Neuron (in vitro differentiated cells): ENCODE results near the gene TERT.
"Not testable (repeated sequence)": the region's sequence is repeated elsewhere in the genome, so short reads cannot be mapped to it uniquely, and the experiment has no call there.

Source experiments
- H2AFZ ChIP-seq: one replicate; pipeline ENCODE4 v1.6.1; 2013; ENCODE audit warnings: low read depth, mild to moderate bottlenecking, inconsistent platforms, low read length, moderate library complexity
- H3K27me3 ChIP-seq: one replicate; pipeline ENCODE4 v1.6.1; 2013; ENCODE audit warnings: low read length; ENCODE audit not compliant: insufficient read depth
- H3K36me3 ChIP-seq: one replicate; pipeline ENCODE4 v1.6.1; 2013; ENCODE audit warnings: low read length; ENCODE audit not compliant: insufficient read depth
- H3K4me1 ChIP-seq: one replicate; pipeline ENCODE4 v1.6.1; 2013; ENCODE audit warnings: low read length; ENCODE audit not compliant: insufficient read depth
- H3K4me3 ChIP-seq: 2 replicates; pipeline ENCODE4 v1.5.1; 2013; ENCODE audit warnings: mild to moderate bottlenecking, low read length, moderate library complexity
- H3K9me3 ChIP-seq: one replicate; pipeline ENCODE4 v1.6.1; 2013; ENCODE audit warnings: low read length

The TERT gene

DNA sequence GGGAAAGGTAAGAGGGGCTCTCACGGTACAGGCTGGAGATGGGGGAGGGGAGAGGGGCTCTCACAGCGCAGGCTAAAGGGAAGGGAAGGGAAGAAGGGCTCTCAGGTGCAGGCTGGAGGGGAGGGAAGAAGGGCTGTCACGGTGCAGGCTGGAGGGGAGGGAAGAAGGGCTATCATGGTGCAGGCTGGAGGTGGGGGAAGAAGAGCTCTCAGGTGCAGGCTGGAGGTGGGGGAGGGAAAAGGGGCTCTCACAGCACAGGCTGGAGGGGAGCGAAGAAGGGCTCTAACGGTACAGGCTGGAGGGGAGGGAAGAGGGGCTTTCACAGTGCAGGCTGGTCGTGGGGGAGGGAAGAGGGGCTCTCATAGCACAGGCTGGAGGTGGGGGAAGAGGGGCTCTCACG is 65.0 kb downstream of the TERT start:
- no peaks in the 10 kb centered on the region for H3K36me3 ChIP-seq
- H2AFZ ChIP-seq: no peak overlapping the region
- no peak overlapping the region for H3K4me3 ChIP-seq
- no peaks in the 10 kb centered on the region for H3K4me1 ChIP-seq
- H3K9me3 ChIP-seq: no peaks in the 10 kb centered on the region
- H3K27me3 ChIP-seq: peaks cover 17% of the 10 kb centered on the region

DNA sequence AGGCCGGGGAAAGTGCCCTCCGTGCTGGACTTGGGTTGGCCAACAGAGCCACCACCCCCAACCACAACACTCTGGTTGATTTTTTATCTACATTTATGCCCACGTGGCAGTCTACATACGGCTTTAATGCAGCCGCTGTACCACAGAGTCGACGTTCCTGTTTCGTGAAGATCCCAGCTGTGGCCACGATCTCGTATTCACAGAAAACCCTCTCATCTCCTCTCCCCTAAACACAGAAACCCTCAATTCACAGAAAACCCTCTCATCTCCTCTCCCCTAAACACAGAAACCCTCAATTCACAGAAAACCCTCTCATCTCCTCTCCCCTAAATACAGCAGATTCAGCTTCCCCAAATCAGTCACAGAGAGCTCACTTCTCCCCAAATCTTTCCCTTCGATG is 65.8 kb downstream of the TERT start:
- not testable (repeated sequence) for H2AFZ ChIP-seq, H3K4me3 ChIP-seq, H3K36me3 ChIP-seq, H3K4me1 ChIP-seq, H3K9me3 ChIP-seq
- H3K27me3 ChIP-seq: peaks cover 18% of the 10 kb centered on the region

DNA sequence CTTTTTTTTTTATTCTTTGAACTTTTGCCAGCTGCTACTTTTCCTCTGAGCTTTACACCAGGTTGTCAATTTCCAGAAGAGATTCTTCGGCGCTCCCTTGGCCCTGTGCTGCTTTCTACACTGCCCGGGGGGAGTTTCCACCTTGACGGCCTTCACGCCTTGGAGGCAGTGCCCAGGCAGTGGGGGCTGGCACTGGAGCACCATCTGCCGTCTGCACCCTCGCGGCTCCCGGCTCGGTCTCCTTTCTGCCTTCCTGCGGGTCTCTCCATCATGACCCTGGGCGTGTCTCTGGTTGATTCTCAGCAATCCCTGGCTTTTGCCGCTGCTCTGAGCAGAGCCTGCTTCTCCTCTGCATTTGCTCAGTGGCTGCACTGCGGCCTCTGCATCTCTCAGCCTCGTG is 66.7 kb downstream of the TERT start:
- Histone ChIP-seq H3K36me3 (no peaks in the 10 kb centered on the region), H2AFZ (no peak overlapping the region), H3K27me3 (peaks cover 20% of the 10 kb centered on the region)

DNA sequence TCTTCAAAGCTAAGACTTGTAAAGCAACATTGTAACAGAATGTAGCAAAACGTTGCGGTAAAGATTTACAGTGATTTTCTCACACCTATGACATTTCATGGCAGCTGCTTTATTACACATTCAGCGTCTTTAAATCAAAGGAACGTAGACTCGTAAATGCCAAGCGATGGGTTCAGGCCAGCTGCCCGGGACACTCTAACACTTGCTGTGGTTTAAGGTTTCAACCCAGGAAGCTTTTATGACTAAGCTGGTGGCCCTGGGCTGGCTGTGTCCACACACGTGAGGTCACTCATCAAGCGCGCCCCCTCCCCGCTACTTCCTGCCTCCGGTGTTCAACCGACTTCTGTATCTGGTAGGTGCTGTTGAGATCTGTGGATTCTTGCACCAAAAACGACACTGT is 67.2 kb downstream of the TERT start:
- H3K27me3 ChIP-seq: peaks cover 20% of the 10 kb centered on the region
- no peak overlapping the region for H3K4me3 ChIP-seq
- no peaks in the 10 kb centered on the region for H3K36me3 ChIP-seq
- H3K9me3 ChIP-seq: no peaks in the 10 kb centered on the region
- no peak overlapping the region for H2AFZ ChIP-seq
- no peaks in the 10 kb centered on the region for H3K4me1 ChIP-seq

More for the DNA sequence above, 66.7 kb downstream of the TERT start:
- Histone ChIP-seq H3K4me3 (no peak overlapping the region), H3K4me1 (no peaks in the 10 kb centered on the region), H3K9me3 (no peaks in the 10 kb centered on the region)

DNA sequence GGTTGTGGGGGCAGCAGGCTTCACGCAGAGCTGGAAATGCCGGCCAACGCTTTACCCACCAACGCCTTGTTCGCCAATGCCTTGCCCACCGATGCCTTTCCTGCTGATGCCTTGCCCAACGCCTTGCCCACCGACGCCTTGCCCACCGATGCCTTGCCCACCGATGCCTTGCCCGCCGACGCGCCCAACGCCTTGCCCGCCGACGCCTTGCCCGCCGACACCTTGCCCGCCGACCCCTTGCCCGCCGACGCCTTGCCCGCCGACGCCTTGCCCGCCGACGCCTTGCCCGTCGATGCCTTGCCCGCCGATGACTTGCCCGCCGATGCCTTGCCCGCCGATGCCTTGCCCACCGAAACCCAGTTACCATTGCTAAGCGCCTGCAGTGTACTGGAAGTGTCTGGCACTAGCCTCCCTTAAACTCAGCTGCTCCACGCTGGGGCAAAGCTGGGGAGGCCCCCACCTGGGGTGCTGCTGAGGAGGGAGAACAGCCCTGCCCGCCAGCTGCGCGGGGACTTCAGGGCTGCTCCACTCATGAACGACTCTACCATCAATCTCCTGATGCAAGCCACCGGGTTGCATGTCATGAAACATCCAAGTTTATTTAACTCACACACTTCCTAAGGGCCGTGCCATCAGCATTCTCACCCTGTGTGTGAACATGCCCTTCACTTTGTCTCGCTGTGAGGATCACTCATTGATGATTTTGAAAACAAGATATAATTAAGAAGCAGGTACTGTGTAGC is 67.9 kb downstream of the TERT start:
- Histone ChIP-seq H3K36me3 (no peaks in the 10 kb centered on the region), H3K4me1 (no peaks in the 10 kb centered on the region), H3K4me3 (no peak overlapping the region)

DNA sequence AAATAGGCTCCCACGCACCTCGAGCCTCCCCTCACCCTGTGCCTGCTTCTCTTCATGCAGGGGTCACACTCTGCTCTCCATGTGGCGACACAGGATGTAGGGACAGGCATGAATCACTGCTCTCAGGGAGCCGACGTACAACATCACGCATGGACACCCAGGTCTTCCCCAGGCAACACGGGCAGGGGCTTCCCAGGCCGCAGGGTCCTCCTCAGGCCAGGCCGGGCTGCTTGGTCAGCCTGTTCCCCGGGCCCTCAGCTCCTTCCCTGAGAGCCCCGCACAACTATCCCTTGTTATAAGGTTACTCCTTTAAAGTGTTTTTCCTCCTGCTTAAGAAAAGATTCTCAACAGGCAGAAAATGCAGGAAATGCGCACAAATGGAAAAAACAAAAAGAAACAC is 68.6 kb downstream of the TERT start:
- Histone ChIP-seq H2AFZ (no peak overlapping the region), H3K27me3 (peaks cover 20% of the 10 kb centered on the region), H3K36me3 (no peaks in the 10 kb centered on the region), H3K4me1 (no peaks in the 10 kb centered on the region), H3K9me3 (no peaks in the 10 kb centered on the region), H3K4me3 (no peak overlapping the region)

More for the DNA sequence above, 67.9 kb downstream of the TERT start:
- no peak overlapping the region for H2AFZ ChIP-seq
- no peaks in the 10 kb centered on the region for H3K9me3 ChIP-seq
- H3K27me3 ChIP-seq: peaks cover 20% of the 10 kb centered on the region

DNA sequence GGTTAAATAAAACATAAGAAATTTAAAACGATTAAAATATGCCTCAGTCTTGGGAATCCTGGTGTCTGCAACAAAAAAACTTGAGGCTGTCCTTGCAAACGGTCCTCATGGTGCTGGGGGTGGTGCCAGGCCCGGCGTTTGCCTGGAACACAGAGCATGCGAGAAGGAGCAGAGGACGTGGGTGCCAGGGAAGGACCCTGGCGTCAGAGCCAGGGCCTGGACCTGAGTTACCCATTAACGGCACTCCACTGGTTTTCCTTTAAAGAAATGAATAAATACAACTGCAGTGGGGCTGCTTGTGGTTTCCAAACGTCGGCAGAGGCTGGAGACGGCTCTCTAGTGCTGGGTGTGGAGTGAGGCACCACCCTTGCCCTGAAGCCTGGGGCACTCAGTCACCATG is 69.8 kb downstream of the TERT start, which contains the start of gene SLC6A18:
SLC6A18 (plus strand) TSS at position 301 of the 400 bp plus-strand sequence; CDS start at position 398, 97 bp downstream.
- Histone ChIP-seq H3K4me3 (no peak within 1 kb of the TSS), H2AFZ (no peak within 1 kb of the TSS), H3K36me3 (no peaks in the 10 kb centered on the region), H3K9me3 (no peaks in the 10 kb centered on the region), H3K27me3 (peaks cover 18% of the 10 kb centered on the region), H3K4me1 (no peaks in the 10 kb centered on the region)

DNA sequence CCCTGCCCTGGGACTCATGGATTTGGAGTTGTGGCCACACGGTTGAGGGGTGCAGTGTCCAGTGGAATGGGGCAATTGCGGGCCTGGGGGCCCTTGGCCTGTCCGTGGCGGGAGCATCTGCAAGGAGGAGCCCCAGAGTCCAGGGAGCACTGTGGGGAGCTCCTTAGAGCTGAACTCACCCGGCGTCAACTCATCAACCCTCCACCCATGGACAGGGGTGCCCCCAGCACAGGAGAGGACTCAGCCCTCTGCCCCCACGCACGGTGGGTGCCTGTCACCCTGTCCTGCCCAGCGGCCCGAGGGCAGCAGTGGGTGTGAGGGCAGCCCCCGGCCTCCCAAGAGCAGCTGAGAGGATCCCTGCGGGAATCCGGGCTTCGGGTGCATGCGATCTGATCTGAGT is 70.2 kb downstream of the TERT start:
- Histone ChIP-seq H3K4me1 (no peaks in the 10 kb centered on the region), H3K36me3 (no peaks in the 10 kb centered on the region), H3K9me3 (no peaks in the 10 kb centered on the region), H2AFZ (no peak overlapping the region), H3K4me3 (no peak overlapping the region), H3K27me3 (peaks cover 16% of the 10 kb centered on the region)

DNA sequence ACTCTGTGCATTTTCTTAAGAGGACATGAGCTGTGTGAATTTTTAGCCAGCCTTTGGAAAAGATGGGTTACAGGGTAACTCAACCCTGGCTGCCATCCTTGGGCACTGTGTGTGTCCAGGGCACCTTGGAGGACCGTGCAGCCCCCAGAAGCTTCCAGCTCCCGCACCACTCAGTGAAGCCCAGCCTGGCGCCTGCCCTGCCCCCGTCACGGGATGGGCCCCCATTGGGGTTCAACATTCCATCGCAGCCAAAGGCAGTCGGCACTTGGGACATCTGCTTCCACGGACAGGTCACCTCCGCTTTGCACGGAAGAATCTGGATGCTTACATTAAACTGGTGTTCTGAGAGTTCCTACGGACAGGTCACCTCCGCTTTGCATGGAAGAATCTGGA is 71.6 kb downstream of the TERT start:
- Histone ChIP-seq H3K9me3 (no peaks in the 10 kb centered on the region), H3K4me1 (no peaks in the 10 kb centered on the region), H3K4me3 (no peak overlapping the region), H2AFZ (no peak overlapping the region), H3K27me3 (peaks cover 9% of the 10 kb centered on the region), H3K36me3 (no peaks in the 10 kb centered on the region)

DNA sequence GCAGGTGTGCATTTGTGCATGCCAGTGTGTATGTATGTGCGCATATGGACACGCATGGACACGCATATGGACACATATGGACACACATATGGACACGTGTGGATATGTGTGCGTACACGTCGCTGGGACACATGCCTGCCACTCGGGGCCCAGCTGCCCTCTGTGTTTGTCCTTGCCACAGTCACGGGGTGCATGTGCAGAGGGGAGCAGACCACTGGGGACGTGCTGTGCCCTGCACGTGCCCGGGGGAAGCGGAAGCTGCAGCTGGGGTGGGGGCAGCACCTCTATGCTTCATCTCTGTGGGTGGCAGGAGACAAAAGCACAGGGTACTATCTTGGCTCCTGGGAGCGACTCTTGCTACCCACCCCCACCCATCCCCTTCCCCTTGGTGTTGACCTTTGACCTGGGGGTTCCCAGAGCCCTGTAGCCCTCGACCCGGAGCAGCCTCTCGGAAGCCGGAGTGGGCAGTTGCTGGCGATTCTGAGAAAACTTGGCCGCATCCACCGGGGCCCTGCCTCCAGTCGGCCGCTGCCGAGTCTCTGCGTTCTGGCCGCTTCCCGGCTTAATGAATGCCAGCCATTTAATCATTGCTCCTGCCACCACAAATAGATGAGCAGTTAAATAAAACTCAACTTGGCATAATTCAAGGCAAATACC is 72.1 kb downstream of the TERT start:
- Histone ChIP-seq H3K4me1 (no peaks in the 10 kb centered on the region), H3K9me3 (no peaks in the 10 kb centered on the region), H2AFZ (no peak overlapping the region), H3K36me3 (no peaks in the 10 kb centered on the region), H3K27me3 (peaks cover 12% of the 10 kb centered on the region), H3K4me3 (no peak overlapping the region)

DNA sequence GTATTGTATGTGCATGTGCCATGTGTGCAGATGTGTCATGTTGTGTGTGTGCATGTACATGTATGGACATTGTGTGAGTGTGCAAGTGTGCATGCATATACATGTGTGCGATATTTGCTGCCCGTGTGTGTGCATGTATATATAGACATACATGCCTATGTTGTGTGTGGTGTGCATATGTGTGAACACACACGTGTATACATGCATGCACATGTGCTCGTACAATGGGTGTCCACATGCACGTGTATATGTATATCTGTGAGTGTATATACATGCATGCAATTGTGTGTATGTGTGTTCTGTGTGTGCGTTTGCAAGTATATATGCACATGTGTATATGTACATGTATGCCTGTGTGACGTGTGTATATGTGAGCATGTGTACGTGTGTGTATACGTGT is 72.7 kb downstream of the TERT start:
- Histone ChIP-seq H3K27me3 (peaks cover 12% of the 10 kb centered on the region), H3K9me3 (no peaks in the 10 kb centered on the region), H2AFZ (no peak overlapping the region), H3K4me1 (no peaks in the 10 kb centered on the region), H3K36me3 (no peaks in the 10 kb centered on the region), H3K4me3 (no peak overlapping the region)

DNA sequence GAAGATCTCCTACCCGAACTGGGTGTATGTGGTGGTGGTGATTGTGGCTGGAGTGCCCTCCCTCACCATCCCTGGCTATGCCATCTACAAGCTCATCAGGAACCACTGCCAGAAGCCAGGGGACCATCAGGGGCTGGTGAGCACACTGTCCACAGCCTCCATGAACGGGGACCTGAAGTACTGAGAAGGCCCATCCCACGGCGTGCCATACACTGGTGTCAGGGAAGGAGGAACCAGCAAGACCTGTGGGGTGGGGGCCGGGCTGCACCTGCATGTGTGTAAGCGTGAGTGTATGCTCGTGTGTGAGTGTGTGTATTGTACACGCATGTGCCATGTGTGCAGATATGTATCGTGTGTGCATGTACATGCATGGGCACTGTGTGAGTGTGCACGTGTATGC is 73.1 kb downstream of the TERT start:
- Histone ChIP-seq H3K4me3 (no peak overlapping the region), H3K27me3 (peaks cover 12% of the 10 kb centered on the region), H2AFZ (no peak overlapping the region)

DNA sequence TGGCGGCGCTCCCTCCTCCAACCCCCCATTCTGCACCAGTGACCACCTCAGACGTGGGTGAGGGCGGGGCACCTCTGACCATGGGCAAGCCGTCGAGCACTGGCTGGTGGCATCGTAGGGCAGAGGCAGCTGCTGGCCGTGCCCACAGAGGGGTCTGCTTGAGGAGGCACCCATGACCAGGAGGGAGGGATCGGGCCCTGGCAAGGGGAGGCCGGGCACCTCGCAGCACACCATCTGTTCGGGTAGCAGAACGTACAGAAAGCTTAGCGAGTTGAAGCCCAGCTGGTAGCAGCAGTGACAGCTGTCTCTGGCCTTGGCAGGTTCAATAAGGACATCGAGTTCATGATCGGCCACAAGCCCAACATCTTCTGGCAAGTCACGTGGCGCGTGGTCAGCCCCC is 74.0 kb downstream of the TERT start:
- Histone ChIP-seq H2AFZ (no peak overlapping the region), H3K27me3 (peaks cover 12% of the 10 kb centered on the region), H3K9me3 (no peaks in the 10 kb centered on the region), H3K4me1 (no peaks in the 10 kb centered on the region), H3K36me3 (no peaks in the 10 kb centered on the region), H3K4me3 (no peak overlapping the region)

More for the DNA sequence above, 73.1 kb downstream of the TERT start:
- H3K9me3 ChIP-seq: no peaks in the 10 kb centered on the region
- H3K4me1 ChIP-seq: no peaks in the 10 kb centered on the region
- no peaks in the 10 kb centered on the region for H3K36me3 ChIP-seq
